HG03196 (cell line): ENCODE results near the gene TAF5L.
"Not testable (repeated sequence)": the region's sequence is repeated elsewhere in the genome, so short reads cannot be mapped to it uniquely, and the experiment has no call there.

Source experiments
- ATAC-seq: cut with Tn5 transposase; IDR thresholded peaks from one replicate; pipeline ENCODE4 v1.9.1; 2021; ENCODE audit not compliant: unreplicated experiment

TAF5L gene

GRCh38 chr1:229642970-229643369 lies 17.0 kb upstream of the TAF5L start:
- ATAC-seq = no peak

- no peak for ATAC-seq
These were observed 16.5 kb upstream of the TAF5L start for GRCh38 chr1:229642376-229642775.

- ATAC-seq = no peak
These were observed 15.4 kb upstream of the TAF5L start for GRCh38 chr1:229641306-229641705.

GRCh38 chr1:229640455-229640854 lies 14.5 kb upstream of the TAF5L start:
- no peak for ATAC-seq

GRCh38 chr1:229637746-229638145 lies 11.8 kb upstream of the TAF5L start:
- ATAC-seq = no peak

GRCh38 chr1:229636042-229636441 lies 10.1 kb upstream of the TAF5L start:
- ATAC-seq = no peak

GRCh38 chr1:229631966-229632365 lies 6.0 kb upstream of the TAF5L start:
- ATAC-seq = no peak

- ATAC-seq = no peak
These were observed 5.2 kb upstream of the TAF5L start for GRCh38 chr1:229631148-229631547.

GRCh38 chr1:229629261-229629660 lies 3.3 kb upstream of the TAF5L start:
- no peak for ATAC-seq

GRCh38 chr1:229627003-229627402 lies 1.1 kb upstream of the TAF5L start:
- no peak for ATAC-seq

GRCh38 chr1:229625071-229625914 lies 629 bp downstream of the TAF5L start:
- peak; percentile 32 for ATAC-seq

GRCh38 chr1:229624521-229625070 lies 1.3 kb downstream of the TAF5L start:
- ATAC-seq = no peak

GRCh38 chr1:229623838-229624237 lies 2.1 kb downstream of the TAF5L start:
- no peak for ATAC-seq

- no peak for ATAC-seq
These were observed 2.7 kb downstream of the TAF5L start for GRCh38 chr1:229623225-229623624.

- ATAC-seq = not testable (repeated sequence)
These were observed 3.2 kb downstream of the TAF5L start for GRCh38 chr1:229622641-229623120.

GRCh38 chr1:229621663-229622062 lies 4.3 kb downstream of the TAF5L start:
- ATAC-seq = no peak

- no peak for ATAC-seq
These were observed 5.0 kb downstream of the TAF5L start for GRCh38 chr1:229620876-229621275.

GRCh38 chr1:229619614-229620013 lies 6.3 kb downstream of the TAF5L start:
- no peak for ATAC-seq

- no peak for ATAC-seq
These were observed 6.9 kb downstream of the TAF5L start for GRCh38 chr1:229619002-229619401.

GRCh38 chr1:229617351-229618100 lies 8.4 kb downstream of the TAF5L start:
- no peak for ATAC-seq

GRCh38 chr1:229614701-229615100 lies 11.2 kb downstream of the TAF5L start:
- ATAC-seq = no peak

- ATAC-seq = no peak
These were observed 12.0 kb downstream of the TAF5L start for GRCh38 chr1:229613938-229614337.
